ENCODE data around the gene VWA8. TPM values are rescaled to one million over a fixed set of nuclear protein-coding genes. Genes with fewer than 3 reads are reported as not detected.

The VWA8 gene
- polyA plus RNA-seq, 1 of the 3 experiments (the other 2 are of a cell fraction) = 5.5 TPM

GRCh38 chr13:41709511-41709910 is 251.4 kb downstream of the VWA8 start:
- no peaks in the 10 kb centered on the region for H4K20me1 ChIP-seq (ENCODE audit: insufficient read depth)
- no peaks in the 10 kb centered on the region for H3K9me3 ChIP-seq
- no peaks in the 10 kb centered on the region for H3K9me2 ChIP-seq
- no peaks in the 10 kb centered on the region; a peak in 1 of 4 replicates for H3K4me1 ChIP-seq (ENCODE audit: control insufficient read depth in 1 of 2, insufficient read depth in 2 of 2, low read depth in 1 of 2, low read length in 1 of 2)
- DNase-seq = no peak
- ChIA-PET POLR2A (no interaction called here), CTCF (no interaction called here)
- H3K27ac ChIP-seq (ENCODE audit: low read depth in 2 of 2, low read length in 1 of 2) = no peak overlapping the region
- no peaks in the 10 kb centered on the region for H3K79me2 ChIP-seq (ENCODE audit: insufficient read depth)
- no peak overlapping the region for H3K9ac ChIP-seq
- H3K36me3 ChIP-seq (replicated peaks in 1 of 2; ENCODE audit: control insufficient read depth in 1 of 2, insufficient read depth in 2 of 2, low read length in 1 of 2) = peaks cover 0 to 4% of the 10 kb centered on the region in 2 experiments
- no peak overlapping the region for H3K4me3 ChIP-seq (ENCODE audit: low read depth in 2 of 2, low read length in 1 of 2)
- no peak overlapping the region for H3K4me2 ChIP-seq
- H3K27me3 ChIP-seq (ENCODE audit: insufficient read depth) = no peaks in the 10 kb centered on the region
- H2AFZ ChIP-seq (ENCODE audit: low read depth) = no peak overlapping the region
- no peak for TF ChIP-seq GATA2 (CRISPR knock-in tag; IDR thresholded peaks at IDR 0.05)
- no peak for TF ChIP-seq CHD2 (IDR thresholded peaks at IDR 0.05; ENCODE audit: low read length, partially characterized antibody)
- TF ChIP-seq, protein P1, sequence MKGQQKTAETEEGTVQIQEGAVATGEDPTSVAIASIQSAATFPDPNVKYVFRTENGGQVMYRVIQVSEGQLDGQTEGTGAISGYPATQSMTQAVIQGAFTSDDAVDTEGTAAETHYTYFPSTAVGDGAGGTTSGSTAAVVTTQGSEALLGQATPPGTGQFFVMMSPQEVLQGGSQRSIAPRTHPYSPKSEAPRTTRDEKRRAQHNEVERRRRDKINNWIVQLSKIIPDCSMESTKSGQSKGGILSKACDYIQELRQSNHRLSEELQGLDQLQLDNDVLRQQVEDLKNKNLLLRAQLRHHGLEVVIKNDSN (IDR thresholded peaks at IDR 0.05; ENCODE audit: borderline replicate concordance, low read depth) = no peak
- TF ChIP-seq, protein P2, sequence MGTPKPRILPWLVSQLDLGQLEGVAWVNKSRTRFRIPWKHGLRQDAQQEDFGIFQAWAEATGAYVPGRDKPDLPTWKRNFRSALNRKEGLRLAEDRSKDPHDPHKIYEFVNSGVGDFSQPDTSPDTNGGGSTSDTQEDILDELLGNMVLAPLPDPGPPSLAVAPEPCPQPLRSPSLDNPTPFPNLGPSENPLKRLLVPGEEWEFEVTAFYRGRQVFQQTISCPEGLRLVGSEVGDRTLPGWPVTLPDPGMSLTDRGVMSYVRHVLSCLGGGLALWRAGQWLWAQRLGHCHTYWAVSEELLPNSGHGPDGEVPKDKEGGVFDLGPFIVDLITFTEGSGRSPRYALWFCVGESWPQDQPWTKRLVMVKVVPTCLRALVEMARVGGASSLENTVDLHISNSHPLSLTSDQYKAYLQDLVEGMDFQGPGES (IDR thresholded peaks at IDR 0.05; ENCODE audit: low read depth, low read length) = no peak
- no peak for TF ChIP-seq TEAD4 (IDR thresholded peaks at IDR 0.05; ENCODE audit: borderline replicate concordance, insufficient read depth)
- TF ChIP-seq, protein P3, sequence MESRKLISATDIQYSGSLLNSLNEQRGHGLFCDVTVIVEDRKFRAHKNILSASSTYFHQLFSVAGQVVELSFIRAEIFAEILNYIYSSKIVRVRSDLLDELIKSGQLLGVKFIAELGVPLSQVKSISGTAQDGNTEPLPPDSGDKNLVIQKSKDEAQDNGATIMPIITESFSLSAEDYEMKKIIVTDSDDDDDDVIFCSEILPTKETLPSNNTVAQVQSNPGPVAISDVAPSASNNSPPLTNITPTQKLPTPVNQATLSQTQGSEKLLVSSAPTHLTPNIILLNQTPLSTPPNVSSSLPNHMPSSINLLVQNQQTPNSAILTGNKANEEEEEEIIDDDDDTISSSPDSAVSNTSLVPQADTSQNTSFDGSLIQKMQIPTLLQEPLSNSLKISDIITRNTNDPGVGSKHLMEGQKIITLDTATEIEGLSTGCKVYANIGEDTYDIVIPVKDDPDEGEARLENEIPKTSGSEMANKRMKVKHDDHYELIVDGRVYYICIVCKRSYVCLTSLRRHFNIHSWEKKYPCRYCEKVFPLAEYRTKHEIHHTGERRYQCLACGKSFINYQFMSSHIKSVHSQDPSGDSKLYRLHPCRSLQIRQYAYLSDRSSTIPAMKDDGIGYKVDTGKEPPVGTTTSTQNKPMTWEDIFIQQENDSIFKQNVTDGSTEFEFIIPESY (IDR thresholded peaks at IDR 0.05; ENCODE audit: borderline replicate concordance, low read depth) = no peak
- no peak for TF ChIP-seq FOXM1 (IDR thresholded peaks at IDR 0.05; ENCODE audit: low read depth)
- TF ChIP-seq POLR2AphosphoS5 (IDR thresholded peaks at IDR 0.05; ENCODE audit: low read depth, low read length) = no peak
- no peak for TF ChIP-seq MAX (IDR thresholded peaks at IDR 0.05; ENCODE audit: low read depth)
- no peaks in the 10 kb centered on the region for H3F3A ChIP-seq (replicated peaks; ENCODE audit: insufficient read depth)

- no peak overlapping the region for H3K27ac ChIP-seq (ENCODE audit: low read depth in 2 of 2, low read length in 1 of 2)
- H3K36me3 ChIP-seq (replicated peaks in 1 of 2; ENCODE audit: control insufficient read depth in 1 of 2, insufficient read depth in 2 of 2, low read length in 1 of 2) = peaks cover 0 to 4% of the 10 kb centered on the region in 2 experiments
- H2AFZ ChIP-seq (ENCODE audit: low read depth) = no peak overlapping the region
- H3F3A ChIP-seq (replicated peaks; ENCODE audit: insufficient read depth) = no peaks in the 10 kb centered on the region
- H3K4me2 ChIP-seq = no peak overlapping the region
- DNase-seq = no peak
- WGBS (ENCODE audit: low lambda C conversion rate) = 79% methylated on average over 4 of the region's 4 CpGs
- no peaks in the 10 kb centered on the region; a peak in 1 of 4 replicates for H3K4me1 ChIP-seq (ENCODE audit: control insufficient read depth in 1 of 2, insufficient read depth in 2 of 2, low read depth in 1 of 2, low read length in 1 of 2)
- ChIA-PET POLR2A (no interaction called here), CTCF (no interaction called here)
- TF ChIP-seq MXI1 (IDR thresholded peaks at IDR 0.05; ENCODE audit: low read depth, low read length) = no peak
- TF ChIP-seq FOXM1 (IDR thresholded peaks at IDR 0.05; ENCODE audit: low read depth) = no peak
- no peak for TF ChIP-seq POLR2AphosphoS5 (IDR thresholded peaks at IDR 0.05; ENCODE audit: low read depth, low read length)
- no peaks in the 10 kb centered on the region for H3K9me3 ChIP-seq
- H3K4me3 ChIP-seq (ENCODE audit: low read depth in 2 of 2, low read length in 1 of 2) = no peak overlapping the region
- no peaks in the 10 kb centered on the region for H3K9me2 ChIP-seq
- no peaks in the 10 kb centered on the region for H4K20me1 ChIP-seq (ENCODE audit: insufficient read depth)
- H3K9ac ChIP-seq = no peak overlapping the region
- H3K79me2 ChIP-seq (ENCODE audit: insufficient read depth) = no peaks in the 10 kb centered on the region
- H3K27me3 ChIP-seq (ENCODE audit: insufficient read depth) = no peaks in the 10 kb centered on the region
Measured at GRCh38 chr13:41708713-41709112, 252.2 kb downstream of the VWA8 start.
